ENCODE data around the gene OR7G1. TPM values are rescaled to one million over a fixed set of nuclear protein-coding genes. Genes with fewer than 3 reads are reported as not detected.
A peak's percentile ranks its signal among the peaks of the same experiment; 100 is the strongest.

The OR7G1 gene
- total and polyA plus RNA-seq, 2 donors (not counting 3 experiments of a cell fraction or from before 2014, with no cell fraction given): not detected

GRCh38 chr19:9140159-9140874, 24.8 kb upstream of the OR7G1 start, which contains the start of gene ZNF317:
ZNF317 (plus strand) TSS chr19:9140397; CDS start chr19:9156017, 15,620 bp downstream.
- Histone ChIP-seq H4K20me1 (replicated peaks; ENCODE audit: control insufficient read depth, extremely low read depth, insufficient read depth, low read length) (no peaks in the 10 kb centered on the region), H3K9ac (replicated peaks; ENCODE audit: extremely low read depth, insufficient read depth, low read length) (peak within 1 kb of the TSS; percentile 99), H2AFZ (ENCODE audit: low read depth, low read length) (peak within 1 kb of the TSS; percentile 99), H3K36me3 (ENCODE audit: control insufficient read depth in 2 of 2, extremely low read depth in 1 of 2, insufficient read depth in 2 of 2, low read length in 2 of 2) (no peaks in the 10 kb centered on the region), H3K9me3 (replicated peaks; ENCODE audit: control insufficient read depth, insufficient read depth, low read length) (peaks cover 7% of the 10 kb centered on the region), H3K79me2 (ENCODE audit: control insufficient read depth, insufficient read depth, low read length) (peaks cover 49% of the 10 kb centered on the region), H3K4me2 (ENCODE audit: insufficient read depth, low read length) (peak within 1 kb of the TSS; percentile 99), H3K4me3 (replicated peaks in 1 of 3; ENCODE audit: insufficient read depth in 1 of 3, low read depth in 1 of 3, low read length in 3 of 3) (peak within 1 kb of the TSS; percentile 78 to 95 (median 92)), H3K9me1 (replicated peaks; ENCODE audit: control insufficient read depth, extremely low read depth, insufficient read depth, low read length) (no peaks in the 10 kb centered on the region), H3K27me3 (ENCODE audit: control insufficient read depth in 2 of 2, insufficient read depth in 2 of 2, low read length in 2 of 2) (no peaks in the 10 kb centered on the region), H3K4me1 (ENCODE audit: control insufficient read depth, extremely low read depth, insufficient read depth, low read length) (peaks cover 11% of the 10 kb centered on the region), H3K27ac (ENCODE audit: insufficient read depth, low read depth, low read length) (peak within 1 kb of the TSS; percentile 87)
- dilution Hi-C loops (cut with MboI; ENCODE audit: extremely low pct_ligation_motif_present, low sequenced_read_pairs) (no loop called here), intact Hi-C loops (cut with micrococcal nuclease) (loop anchor here (1.0 to 2.0 kb wide), 5 partner anchors 12 to 656 kb away; partner anchors contain the start of genes ZNF121 and ZNF699)
- DNase-seq (ENCODE audit: low read depth, low spot score): peak; percentile 91
- peak; percentile 94 for FAIRE-seq
- TF ChIP-seq GATA2 (IDR thresholded peaks at IDR 0.05; ENCODE audit: insufficient read depth, insufficient read length, low read depth, low read length) (no peak), POLR2AphosphoS5 (IDR thresholded peaks at IDR 0.05; ENCODE audit: insufficient read depth, low read depth, low read length) (peak; percentile 68), POLR2A (IDR thresholded peaks at IDR 0.05; ENCODE audit: low read depth, low read length) (peak; percentile 73)
- POLR2A ChIA-PET: no interaction called here
- TSS peak; percentile 42 for BruUV-seq (replicated peaks)
- CTCF ChIA-PET: interaction anchor here (0.6 kb wide), 1 partner anchor 65 kb away, joined by 3 read pairs; no protein-coding TSS in a partner anchor

GRCh38 chr19:9139609-9140158, 24.1 kb upstream of the OR7G1 start:
- no peaks in the 10 kb centered on the region for H4K20me1 ChIP-seq (replicated peaks; ENCODE audit: control insufficient read depth, extremely low read depth, insufficient read depth, low read length)
- H3K36me3 ChIP-seq (ENCODE audit: control insufficient read depth in 2 of 2, extremely low read depth in 1 of 2, insufficient read depth in 2 of 2, low read length in 2 of 2): no peaks in the 10 kb centered on the region
- peak overlapping the region; percentile 78 to 95 (median 92) for H3K4me3 ChIP-seq (replicated peaks in 1 of 3; ENCODE audit: insufficient read depth in 1 of 3, low read depth in 1 of 3, low read length in 3 of 3)
- peaks cover 11% of the 10 kb centered on the region for H3K4me1 ChIP-seq (ENCODE audit: control insufficient read depth, extremely low read depth, insufficient read depth, low read length)
- peak overlapping the region; percentile 99 for H3K9ac ChIP-seq (replicated peaks; ENCODE audit: extremely low read depth, insufficient read depth, low read length)
- intact Hi-C loops (cut with micrococcal nuclease) (loop anchor here (1.0 to 5.0 kb wide), 6 partner anchors 11 to 708 kb away; partner anchors contain the start of genes ZNF121 and ZNF699), dilution Hi-C loops (cut with MboI; ENCODE audit: extremely low pct_ligation_motif_present, low sequenced_read_pairs) (no loop called here)
- peaks cover 43% of the 10 kb centered on the region for H3K79me2 ChIP-seq (ENCODE audit: control insufficient read depth, insufficient read depth, low read length)
- ChIA-PET CTCF (no interaction called here), POLR2A (no interaction called here)
- no peaks in the 10 kb centered on the region for H3K9me1 ChIP-seq (replicated peaks; ENCODE audit: control insufficient read depth, extremely low read depth, insufficient read depth, low read length)
- H3K4me2 ChIP-seq (ENCODE audit: insufficient read depth, low read length): peak overlapping the region; percentile 99
- TSS peak; percentile 88 for BruUV-seq (replicated peaks)
- peaks cover 2% of the 10 kb centered on the region for H3K9me3 ChIP-seq (replicated peaks; ENCODE audit: control insufficient read depth, insufficient read depth, low read length)
- TF ChIP-seq, protein P1, sequence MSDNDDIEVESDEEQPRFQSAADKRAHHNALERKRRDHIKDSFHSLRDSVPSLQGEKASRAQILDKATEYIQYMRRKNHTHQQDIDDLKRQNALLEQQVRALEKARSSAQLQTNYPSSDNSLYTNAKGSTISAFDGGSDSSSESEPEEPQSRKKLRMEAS (IDR thresholded peaks at IDR 0.05; ENCODE audit: insufficient read depth, insufficient read length): peak; percentile 22
- TF ChIP-seq CTCF (IDR thresholded peaks at IDR 0.05; ENCODE audit: extremely low read depth in 1 of 2, insufficient read depth in 1 of 2, low read depth in 1 of 2, low read length in 2 of 2): no peak
- no peaks in the 10 kb centered on the region for H3K27me3 ChIP-seq (ENCODE audit: control insufficient read depth in 2 of 2, insufficient read depth in 2 of 2, low read length in 2 of 2)
- H2AFZ ChIP-seq (ENCODE audit: low read depth, low read length): peak overlapping the region; percentile 99
- H3K27ac ChIP-seq (ENCODE audit: insufficient read depth, low read depth, low read length): peak overlapping the region; percentile 87
- FAIRE-seq (no peak), DNase-seq (ENCODE audit: low read depth, low spot score) (peak; percentile 7)
